HG03469 (cell line): ENCODE results near the gene C3orf20.
"Not testable (repeated sequence)": the region's sequence is repeated elsewhere in the genome, so short reads cannot be mapped to it uniquely, and the experiment has no call there.

Experiments used
- ATAC-seq: cut with Tn5 transposase; IDR thresholded peaks from one replicate; pipeline ENCODE4 v1.9.1; 2021; ENCODE audit warnings: mild to moderate bottlenecking, moderate library complexity, moderate number of reproducible peaks; ENCODE audit not compliant: unreplicated experiment

C3orf20 gene

DNA sequence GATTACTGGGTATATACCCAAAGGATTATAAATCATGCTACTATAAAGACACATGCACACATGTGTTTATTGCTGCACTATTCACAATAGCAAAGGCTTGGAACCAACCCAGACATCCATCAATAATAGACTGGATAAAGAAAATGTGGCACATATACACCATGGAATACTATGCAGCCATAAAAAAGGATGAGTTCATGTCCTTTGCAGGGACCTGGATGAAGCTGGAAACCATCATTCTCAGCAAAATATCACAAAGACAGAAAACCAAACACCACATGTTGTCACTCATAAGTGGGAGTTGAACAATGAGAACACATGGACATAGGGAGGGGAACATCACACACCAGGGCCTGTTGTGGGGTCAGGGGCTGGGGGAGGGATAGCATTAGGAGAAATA is 78.0 kb downstream of the C3orf20 start:
- not testable (repeated sequence) for ATAC-seq

DNA sequence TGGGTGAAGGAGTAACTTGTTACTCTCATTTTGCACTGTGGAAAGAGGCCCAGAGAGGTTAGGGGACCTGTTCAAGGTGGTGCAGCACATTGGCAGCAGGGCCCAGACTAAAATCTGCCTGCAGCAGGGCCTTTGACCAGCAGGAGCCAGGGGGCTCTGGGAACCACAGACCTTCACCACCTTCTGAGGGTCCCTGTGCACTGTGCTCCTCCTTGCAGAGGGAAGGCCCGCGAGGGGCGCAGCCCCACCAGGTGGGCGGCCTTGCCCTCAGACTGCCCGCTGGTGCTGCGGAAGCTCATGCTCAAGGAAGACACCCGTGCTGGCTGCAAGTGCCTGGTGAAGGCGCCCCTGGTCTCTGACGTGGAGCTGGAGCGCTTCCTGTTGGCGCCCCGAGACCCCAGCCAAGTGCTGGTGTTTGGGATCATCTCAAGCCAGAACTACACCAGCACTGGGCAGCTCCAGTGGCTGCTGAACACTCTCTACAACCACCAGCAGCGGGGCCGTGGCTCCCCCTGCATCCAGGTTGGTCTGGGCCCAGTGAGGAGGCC is 82.3 kb downstream of the C3orf20 start:
- no peak for ATAC-seq

GRCh38 chr3:14758297-14758696 is 83.4 kb downstream of the C3orf20 start:
- ATAC-seq, result no peak

DNA sequence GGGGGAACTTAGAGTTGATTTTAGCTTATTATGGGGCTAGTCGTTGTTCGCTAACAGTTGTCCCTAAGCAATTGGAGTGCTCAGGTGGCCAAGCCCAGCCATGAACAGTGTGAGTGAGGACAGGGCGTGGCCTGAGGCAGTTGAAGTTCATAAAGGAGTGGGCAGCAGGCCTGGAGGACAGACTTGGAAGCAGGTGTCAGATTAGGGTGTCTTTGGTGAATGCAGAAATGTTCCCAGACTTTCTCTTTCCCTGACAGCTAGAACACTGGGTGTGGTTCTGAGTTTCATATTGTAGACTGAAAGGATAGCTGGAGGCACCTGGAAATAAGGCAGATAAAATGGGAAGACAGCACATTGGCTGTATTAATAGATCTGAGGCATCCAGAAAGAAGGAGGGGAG is 84.0 kb downstream of the C3orf20 start:
- no peak for ATAC-seq

DNA sequence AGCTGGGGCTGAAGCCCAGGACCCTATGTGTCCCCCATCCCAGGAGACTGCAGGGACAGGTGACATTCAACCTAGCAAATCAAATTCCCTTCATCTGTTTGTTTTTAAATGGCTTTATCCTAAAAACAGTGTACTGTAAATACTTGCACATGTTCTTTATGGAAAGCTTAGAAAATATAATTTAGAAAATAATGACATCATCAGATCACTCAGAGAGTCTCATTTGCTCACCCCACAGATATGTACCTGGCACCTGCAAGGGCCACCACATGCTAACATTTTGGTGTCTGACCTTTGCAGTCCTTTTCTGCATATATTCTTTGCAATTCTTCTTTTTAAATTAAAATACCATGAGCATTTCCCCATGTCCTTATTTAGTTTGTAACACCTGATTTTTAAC is 85.2 kb downstream of the C3orf20 start:
- no peak for ATAC-seq

- ATAC-seq, result no peak
Measured at GRCh38 chr3:14761121-14761672, 86.3 kb downstream of the C3orf20 start.

DNA sequence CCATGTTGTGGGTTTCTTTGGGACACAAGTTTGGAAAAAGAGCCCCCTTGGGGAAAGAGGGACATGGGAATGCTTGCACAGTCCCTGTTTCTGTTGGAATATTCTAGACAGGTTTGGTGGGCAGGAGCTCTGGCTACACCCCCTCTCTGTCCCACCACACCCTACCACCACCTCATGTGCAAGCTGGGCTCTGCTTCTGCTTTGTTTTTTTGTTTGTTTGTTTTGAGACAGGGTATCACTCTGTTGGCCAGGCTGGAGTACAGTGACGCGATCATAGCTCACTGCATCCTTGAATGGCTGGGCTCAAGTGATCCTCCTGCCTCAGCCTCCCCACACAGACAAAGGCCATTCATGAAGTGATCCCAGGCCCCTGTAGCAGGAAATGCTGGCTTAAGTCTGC is 86.9 kb downstream of the C3orf20 start:
- ATAC-seq, result no peak

DNA sequence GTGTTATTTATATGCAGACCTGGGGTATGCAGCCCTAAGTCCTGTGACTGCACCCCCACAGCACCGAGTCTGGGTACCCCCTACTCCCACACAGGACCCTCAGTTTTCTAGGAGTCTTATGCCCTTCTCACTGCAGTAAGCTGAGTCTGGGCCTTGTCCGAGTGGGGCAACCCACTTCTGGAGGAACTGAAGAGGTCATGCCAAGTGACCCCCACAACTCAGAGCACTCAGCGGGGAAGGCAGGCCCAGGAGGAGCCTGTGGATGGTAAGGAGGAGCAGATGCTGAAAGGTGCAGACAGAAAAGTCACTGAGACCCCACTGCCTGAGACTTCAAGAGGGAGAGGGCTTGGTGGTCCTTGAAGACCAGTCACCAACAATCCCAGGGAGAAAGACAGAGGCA is 87.8 kb downstream of the C3orf20 start:
- no peak for ATAC-seq

DNA sequence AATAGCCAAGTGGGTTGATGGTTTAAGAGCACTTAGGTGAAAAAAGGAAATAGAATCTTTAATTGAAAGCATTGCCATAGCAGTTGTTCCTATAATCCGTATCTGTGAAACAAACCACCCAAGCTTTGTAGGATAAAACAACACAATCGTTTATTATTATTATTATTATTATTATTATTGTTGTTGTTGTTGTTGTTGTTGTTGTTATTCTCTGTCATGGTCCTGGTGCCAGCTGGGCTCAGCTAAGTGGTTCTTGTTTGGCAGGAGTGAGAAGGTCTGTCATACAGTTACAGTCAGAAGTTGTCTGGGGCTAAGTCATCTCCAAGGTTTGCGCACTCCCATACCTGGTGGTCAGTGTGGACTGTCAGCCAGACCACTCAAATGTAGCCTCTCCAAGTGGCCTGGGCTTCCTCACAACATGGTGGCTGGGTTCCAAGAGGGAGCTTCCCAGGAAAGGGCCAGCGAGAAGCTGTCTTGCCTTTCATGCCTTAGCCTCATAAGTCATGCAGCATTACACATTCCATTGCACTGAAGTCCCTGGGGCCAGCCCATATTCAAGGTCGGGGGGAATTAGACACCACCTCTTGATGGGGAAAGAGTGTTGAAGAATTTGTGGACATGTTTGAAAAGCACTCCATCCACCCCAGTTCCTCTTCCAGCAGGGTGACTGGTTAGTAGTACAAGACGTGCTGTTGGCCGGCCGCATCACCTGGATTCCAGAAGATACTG is 89.6 kb downstream of the C3orf20 start:
- no peak for ATAC-seq

DNA sequence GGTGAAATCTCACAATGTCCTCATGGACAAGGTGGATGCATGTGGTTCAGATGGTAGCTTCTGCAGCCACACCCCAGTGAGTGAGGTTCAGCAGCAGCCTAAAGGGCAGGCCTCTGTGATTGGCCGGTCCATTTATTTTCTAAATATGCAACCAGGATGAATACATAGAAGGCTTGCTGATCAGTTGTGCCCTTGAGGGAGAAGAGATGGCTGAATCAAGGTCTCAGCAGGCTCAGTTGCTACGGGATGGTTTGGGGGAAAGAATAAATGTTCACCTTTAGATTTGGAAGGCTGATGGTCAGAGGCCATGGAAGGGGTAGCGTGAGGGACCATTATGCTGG is 90.1 kb downstream of the C3orf20 start:
- no peak for ATAC-seq

DNA sequence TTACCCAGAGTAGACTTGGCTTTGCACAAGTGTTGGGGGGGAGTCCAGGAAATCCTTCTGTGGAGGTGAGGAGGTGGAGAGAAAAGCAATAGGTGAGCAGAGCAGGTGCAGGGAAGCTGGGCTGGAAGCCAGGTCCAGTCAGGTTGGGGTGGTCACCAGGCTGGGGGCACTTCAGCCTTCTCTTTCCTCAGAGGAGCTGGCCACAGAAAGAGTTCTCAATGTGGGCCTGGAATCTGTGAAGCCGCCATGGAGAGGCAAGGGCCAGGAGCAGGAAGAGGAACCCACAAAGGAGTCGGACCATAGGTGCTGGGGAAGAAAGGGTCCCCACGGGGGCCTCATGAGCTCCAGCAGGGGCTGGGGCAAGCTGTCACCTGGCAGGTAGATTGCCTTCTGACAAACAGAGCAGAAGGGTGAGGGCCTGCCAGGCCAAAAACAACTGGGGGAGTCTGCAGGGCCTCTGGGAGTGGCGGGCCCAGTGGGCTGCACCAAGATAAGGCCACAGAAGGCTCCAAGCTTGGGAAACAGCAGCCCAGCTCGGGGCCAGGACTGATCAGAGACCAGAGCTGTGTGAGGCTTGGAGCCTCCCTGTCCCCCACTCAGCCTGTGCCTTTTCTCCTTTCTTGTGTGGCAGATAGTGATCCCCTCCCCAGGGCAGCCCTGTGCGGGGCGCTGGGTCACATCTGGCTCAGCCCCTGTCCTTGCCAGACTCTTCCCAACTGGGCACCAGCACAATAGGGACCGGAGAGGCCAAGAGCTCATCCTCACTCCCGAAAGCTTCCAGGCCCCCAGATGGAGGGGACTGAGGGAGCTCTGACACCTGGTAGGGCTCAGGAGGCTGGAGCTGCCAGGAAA is 90.9 kb downstream of the C3orf20 start:
- ATAC-seq, result no peak

DNA sequence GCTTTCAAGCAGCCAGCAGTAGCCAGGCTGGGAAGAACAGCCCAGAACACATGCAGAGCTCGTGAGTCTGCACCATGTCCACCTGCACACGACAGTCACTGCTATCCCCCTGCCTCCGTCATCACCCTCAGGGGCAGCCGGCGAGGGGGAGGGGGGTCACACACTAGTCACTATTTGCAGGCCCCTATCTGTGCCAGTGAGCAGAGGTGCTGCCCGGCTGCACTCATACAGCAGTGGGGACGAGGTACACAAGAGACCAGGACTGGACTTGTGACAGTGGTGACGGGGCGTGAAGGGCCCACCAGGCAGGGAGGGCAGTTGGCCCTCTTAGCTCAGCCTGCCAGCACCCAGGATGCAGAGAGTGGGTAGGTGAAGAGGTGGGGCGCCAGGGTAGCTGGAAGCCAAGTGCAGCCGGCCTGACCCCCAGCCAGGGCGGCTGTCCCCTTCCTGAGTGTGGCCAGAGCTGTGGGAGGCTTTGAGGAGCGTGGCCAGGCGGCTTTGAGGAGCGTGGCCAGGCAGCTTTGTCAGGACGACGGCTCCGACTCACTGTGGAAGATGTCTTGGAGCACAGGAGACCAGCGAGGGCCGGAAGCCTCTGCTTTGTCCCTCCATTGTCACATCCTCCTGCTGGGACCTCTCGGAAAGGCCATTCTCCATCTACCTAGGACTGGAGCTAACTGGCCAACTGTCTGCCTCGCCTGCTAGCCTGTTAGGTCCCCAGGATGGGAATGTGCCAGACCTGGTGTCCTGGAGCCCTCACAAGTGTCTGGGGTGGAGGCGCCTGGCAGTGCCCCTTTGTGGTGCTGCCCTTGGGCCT is 91.7 kb downstream of the C3orf20 start:
- no peak for ATAC-seq

- no peak for ATAC-seq
Measured at GRCh38 chr3:14767245-14768051, 92.5 kb downstream of the C3orf20 start.

DNA sequence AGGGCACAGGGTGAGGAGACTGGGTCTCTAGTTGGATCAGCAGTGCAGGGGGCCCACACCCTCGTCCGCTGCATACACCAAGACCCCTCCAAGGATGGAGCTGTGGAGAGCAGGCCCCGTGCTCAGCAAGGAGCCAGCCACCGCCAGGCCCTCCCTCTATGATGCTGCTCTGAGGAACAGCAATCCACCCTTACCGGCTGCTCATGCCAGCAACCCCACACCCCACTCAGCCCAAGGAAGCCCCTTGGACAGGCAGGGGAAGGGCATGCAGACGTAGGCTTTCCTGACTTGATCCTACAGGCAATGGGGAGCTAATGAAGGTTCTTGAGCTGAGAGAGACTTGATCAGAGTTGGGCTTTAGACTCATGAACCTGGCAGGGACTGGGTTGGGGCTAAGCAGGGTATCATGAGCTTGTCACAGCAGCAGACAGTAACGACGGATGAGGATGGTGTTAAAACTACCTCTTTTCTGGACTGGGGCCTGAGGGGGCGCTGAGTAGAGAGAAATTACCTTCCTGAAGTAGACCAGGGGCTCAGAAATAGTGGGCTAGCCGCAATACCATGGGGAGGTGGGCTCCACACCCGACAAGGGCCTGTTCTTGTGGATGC is 93.3 kb downstream of the C3orf20 start:
- no peak for ATAC-seq

DNA sequence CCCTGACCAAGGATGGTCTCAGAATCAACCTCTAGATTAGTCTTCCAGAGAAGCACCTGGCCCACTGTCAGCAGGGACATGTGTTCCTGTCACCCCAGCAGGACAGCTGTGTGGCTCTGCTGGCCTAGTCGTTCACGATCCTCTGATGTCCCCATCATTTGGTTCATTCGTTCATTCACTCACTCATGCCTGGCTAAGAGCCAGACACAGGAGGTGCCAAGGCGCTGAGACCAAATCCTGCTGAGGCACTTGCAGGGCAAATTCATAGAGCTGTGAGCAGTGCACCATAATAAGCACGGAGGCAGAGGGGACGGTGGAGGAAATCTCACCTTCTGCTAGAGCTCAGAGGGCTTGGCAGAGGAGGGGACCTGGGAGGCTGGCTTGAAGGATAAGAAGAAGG is 93.9 kb downstream of the C3orf20 start:
- ATAC-seq, result no peak

GRCh38 chr3:14769544-14770325 is 94.8 kb downstream of the C3orf20 start:
- no peak for ATAC-seq

GRCh38 chr3:14770591-14770990 is 95.7 kb downstream of the C3orf20 start:
- ATAC-seq, result no peak

GRCh38 chr3:14771593-14772497 is 96.9 kb downstream of the C3orf20 start:
- no peak for ATAC-seq
